Osteocyte (in vitro differentiated cells): ENCODE results near the gene ASB16. TPM values are rescaled to one million over a fixed set of nuclear protein-coding genes. Genes with fewer than 3 reads are reported as not detected.
"Not testable (repeated sequence)": the region's sequence is repeated elsewhere in the genome, so short reads cannot be mapped to it uniquely, and the experiment has no call there.

Experiments used
- DNase-seq: peaks from one replicate; pipeline ENCODE4 v3.0.0; 2021; ENCODE audit warnings: mixed read lengths; ENCODE audit not compliant: unreplicated experiment; ENCODE audit errors: extremely low spot score
- H3K27ac Mint-ChIP-seq: one replicate; pipeline ENCODE4 v1.8.0; 2021; ENCODE audit warnings: mild to moderate bottlenecking, mixed read lengths; ENCODE audit not compliant: unreplicated experiment
- H3K27me3 Mint-ChIP-seq: one replicate; pipeline ENCODE4 v1.8.0; 2021; ENCODE audit warnings: mixed read lengths; ENCODE audit not compliant: unreplicated experiment
- H3K36me3 Mint-ChIP-seq: one replicate; pipeline ENCODE4 v1.8.0; 2021; ENCODE audit warnings: mixed read lengths; ENCODE audit not compliant: unreplicated experiment
- H3K4me1 Mint-ChIP-seq: one replicate; pipeline ENCODE4 v1.8.0; 2021; ENCODE audit warnings: mixed read lengths; ENCODE audit not compliant: unreplicated experiment
- H3K4me3 Mint-ChIP-seq: one replicate; pipeline ENCODE4 v1.8.0; 2021; ENCODE audit warnings: mild to moderate bottlenecking, moderate library complexity, mixed read lengths; ENCODE audit not compliant: unreplicated experiment
- H3K9me3 Mint-ChIP-seq: one replicate; pipeline ENCODE4 v1.8.0; 2021; ENCODE audit warnings: mixed read lengths; ENCODE audit not compliant: unreplicated experiment
- total RNA-seq: library from RNA; stranded (reverse); gene quantifications from 2 replicates; pipeline ENCODE4 v1.2.1, GENCODE V29; 2021
- TF ChIP-seq, protein P1 (sequence below): fragments of 200-600 bp; sonication (generic); IDR thresholded peaks from 2 replicates; pipeline ENCODE4 v1.5.0; 2021; ENCODE audit warnings: antibody characterized with exemption, mild to moderate bottlenecking, moderate library complexity

ASB16 gene
- total RNA-seq, 1 donor from 2014 or later, result not detected

DNA sequence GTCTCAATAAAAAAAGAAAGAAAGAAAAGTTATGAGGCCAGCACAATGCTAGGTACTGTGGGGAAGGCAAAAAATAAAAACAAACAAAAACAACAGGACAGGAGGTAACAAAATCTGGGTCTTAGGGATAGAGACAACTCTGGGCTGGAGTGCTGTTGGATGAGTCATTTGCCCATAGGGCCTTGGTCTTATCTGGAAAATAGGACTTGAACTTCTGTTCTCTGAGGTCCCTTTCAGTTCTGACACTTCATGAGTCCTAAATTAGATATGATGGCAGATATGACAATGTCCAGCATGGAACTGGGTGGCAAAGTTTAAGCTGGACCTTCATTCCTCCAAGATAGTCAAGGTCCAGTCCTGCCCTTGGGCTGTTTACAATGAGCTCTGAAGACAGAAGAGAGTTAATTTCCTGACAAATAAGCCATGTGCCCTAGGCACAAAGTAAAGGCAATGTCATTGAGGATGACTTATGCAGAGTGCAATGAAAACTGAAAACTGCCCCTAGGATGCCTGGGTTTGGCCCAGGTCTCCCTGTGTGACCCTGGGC, 38.2 kb upstream of the ASB16 start:
- no peak overlapping the region for H3K4me3 Mint-ChIP-seq

GRCh38 chr17:44133918-44134476, 36.5 kb upstream of the ASB16 start:
- Mint-ChIP-seq H3K4me1 (peaks cover 22% of the 10 kb centered on the region), H3K27ac (no peak overlapping the region), H3K9me3 (no peaks in the 10 kb centered on the region), H3K4me3 (no peak overlapping the region), H3K36me3 (no peaks in the 10 kb centered on the region), H3K27me3 (no peaks in the 10 kb centered on the region)
- no peak for DNase-seq
- TF ChIP-seq, protein P1, sequence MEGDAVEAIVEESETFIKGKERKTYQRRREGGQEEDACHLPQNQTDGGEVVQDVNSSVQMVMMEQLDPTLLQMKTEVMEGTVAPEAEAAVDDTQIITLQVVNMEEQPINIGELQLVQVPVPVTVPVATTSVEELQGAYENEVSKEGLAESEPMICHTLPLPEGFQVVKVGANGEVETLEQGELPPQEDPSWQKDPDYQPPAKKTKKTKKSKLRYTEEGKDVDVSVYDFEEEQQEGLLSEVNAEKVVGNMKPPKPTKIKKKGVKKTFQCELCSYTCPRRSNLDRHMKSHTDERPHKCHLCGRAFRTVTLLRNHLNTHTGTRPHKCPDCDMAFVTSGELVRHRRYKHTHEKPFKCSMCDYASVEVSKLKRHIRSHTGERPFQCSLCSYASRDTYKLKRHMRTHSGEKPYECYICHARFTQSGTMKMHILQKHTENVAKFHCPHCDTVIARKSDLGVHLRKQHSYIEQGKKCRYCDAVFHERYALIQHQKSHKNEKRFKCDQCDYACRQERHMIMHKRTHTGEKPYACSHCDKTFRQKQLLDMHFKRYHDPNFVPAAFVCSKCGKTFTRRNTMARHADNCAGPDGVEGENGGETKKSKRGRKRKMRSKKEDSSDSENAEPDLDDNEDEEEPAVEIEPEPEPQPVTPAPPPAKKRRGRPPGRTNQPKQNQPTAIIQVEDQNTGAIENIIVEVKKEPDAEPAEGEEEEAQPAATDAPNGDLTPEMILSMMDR, result no peak

More for the DNA sequence above, 38.2 kb upstream of the ASB16 start:
- no peak for DNase-seq
- TF ChIP-seq, protein P1, result no peak
- Mint-ChIP-seq H3K27ac (peak overlapping the region; percentile 5), H3K9me3 (no peaks in the 10 kb centered on the region), H3K27me3 (no peaks in the 10 kb centered on the region), H3K4me1 (peaks cover 6% of the 10 kb centered on the region), H3K36me3 (no peaks in the 10 kb centered on the region)

GRCh38 chr17:44134752-44135568, 35.5 kb upstream of the ASB16 start:
- Mint-ChIP-seq H3K27me3 (no peaks in the 10 kb centered on the region), H3K4me3 (no peak overlapping the region), H3K4me1 (peaks cover 22% of the 10 kb centered on the region), H3K9me3 (no peaks in the 10 kb centered on the region), H3K36me3 (no peaks in the 10 kb centered on the region), H3K27ac (no peak overlapping the region)
- TF ChIP-seq, protein P1, result no peak
- DNase-seq, result no peak

- H3K4me3 Mint-ChIP-seq, result peak overlapping the region; percentile 68
- H3K36me3 Mint-ChIP-seq, result no peaks in the 10 kb centered on the region
- TF ChIP-seq, protein P1, result no peak
- no peaks in the 10 kb centered on the region for H3K9me3 Mint-ChIP-seq
- peak; percentile 97 for DNase-seq
- no peaks in the 10 kb centered on the region for H3K27me3 Mint-ChIP-seq
- H3K27ac Mint-ChIP-seq, result peak overlapping the region; percentile 95
- H3K4me1 Mint-ChIP-seq, result peaks cover 23% of the 10 kb centered on the region
These were observed 32.4 kb upstream of the ASB16 start for GRCh38 chr17:44137891-44138709.

GRCh38 chr17:44143921-44144320, 26.6 kb upstream of the ASB16 start:
- H3K27ac Mint-ChIP-seq, result not testable (repeated sequence)

More at GRCh38 chr17:44143921-44144320, 26.6 kb upstream of the ASB16 start:
- not testable (repeated sequence) for H3K36me3 Mint-ChIP-seq, H3K27me3 Mint-ChIP-seq, H3K9me3 Mint-ChIP-seq, H3K4me1 Mint-ChIP-seq, H3K4me3 Mint-ChIP-seq, DNase-seq
